GM19023 (cell line): ENCODE results near the gene PLCG2.
A peak's percentile ranks its signal among the peaks of the same experiment; 100 is the strongest.
"Not testable (repeated sequence)": the region's sequence is repeated elsewhere in the genome, so short reads cannot be mapped to it uniquely, and the experiment has no call there.

Experiments used
- ATAC-seq: cut with Tn5 transposase; IDR thresholded peaks from one replicate; pipeline ENCODE4 v1.9.1; 2021; ENCODE audit warnings: mild to moderate bottlenecking, moderate library complexity; ENCODE audit not compliant: unreplicated experiment

Gene PLCG2

GRCh38 chr16:81778861-81779535 is at the start of gene PLCG2:
TSS of gene PLCG2 (plus strand) at chr16:81779291. CDS start at chr16:81785990, 6,699 bp downstream.
- peak; percentile 80 for ATAC-seq

GRCh38 chr16:81729451-81729850 is 49.6 kb upstream of the PLCG2 start:
- ATAC-seq: no peak

- peak; percentile 82 for ATAC-seq
Observed at GRCh38 chr16:81730090-81731051, 48.7 kb upstream of the PLCG2 start.

- ATAC-seq: no peak
Observed at GRCh38 chr16:81731649-81732048, 47.4 kb upstream of the PLCG2 start.

- ATAC-seq: no peak
Observed at GRCh38 chr16:81732699-81733098, 46.4 kb upstream of the PLCG2 start.

- ATAC-seq: no peak
Observed at GRCh38 chr16:81733295-81733694, 45.8 kb upstream of the PLCG2 start.

- no peak for ATAC-seq
Observed at GRCh38 chr16:81734632-81735434, 44.3 kb upstream of the PLCG2 start.

- ATAC-seq: peak; percentile 54
Observed at GRCh38 chr16:81737885-81738536, 41.1 kb upstream of the PLCG2 start.

- peak; percentile 16 for ATAC-seq
Observed at GRCh38 chr16:81738783-81739496, 40.2 kb upstream of the PLCG2 start.

GRCh38 chr16:81739503-81739902 is 39.6 kb upstream of the PLCG2 start:
- no peak for ATAC-seq

GRCh38 chr16:81740169-81740568 is 38.9 kb upstream of the PLCG2 start:
- ATAC-seq: peak; percentile 59

GRCh38 chr16:81741430-81741770 is 37.7 kb upstream of the PLCG2 start:
- ATAC-seq: not testable (repeated sequence)

GRCh38 chr16:81744385-81744784 is 34.7 kb upstream of the PLCG2 start:
- no peak for ATAC-seq

- ATAC-seq: no peak
Observed at GRCh38 chr16:81744911-81745310, 34.2 kb upstream of the PLCG2 start.

GRCh38 chr16:81745704-81746558 is 33.2 kb upstream of the PLCG2 start:
- ATAC-seq: peak; percentile 82

- ATAC-seq: no peak
Observed at GRCh38 chr16:81746566-81746965, 32.5 kb upstream of the PLCG2 start.

- no peak for ATAC-seq
Observed at GRCh38 chr16:81748476-81749198, 30.5 kb upstream of the PLCG2 start.

- peak; percentile 91 for ATAC-seq
Observed at GRCh38 chr16:81752225-81752875, 26.7 kb upstream of the PLCG2 start.
